NCI-H2107 treated with DMSO at 0.1 percent for 48 hours (cell line): Measurements from ENCODE around the gene MTMR3.

Experiments used
- DNase-seq: peaks from one replicate; lab custom pipeline; 2025; ENCODE audit not compliant: unreplicated experiment; lab: John Stamatoyannopoulos, UW

MTMR3 gene

DNA sequence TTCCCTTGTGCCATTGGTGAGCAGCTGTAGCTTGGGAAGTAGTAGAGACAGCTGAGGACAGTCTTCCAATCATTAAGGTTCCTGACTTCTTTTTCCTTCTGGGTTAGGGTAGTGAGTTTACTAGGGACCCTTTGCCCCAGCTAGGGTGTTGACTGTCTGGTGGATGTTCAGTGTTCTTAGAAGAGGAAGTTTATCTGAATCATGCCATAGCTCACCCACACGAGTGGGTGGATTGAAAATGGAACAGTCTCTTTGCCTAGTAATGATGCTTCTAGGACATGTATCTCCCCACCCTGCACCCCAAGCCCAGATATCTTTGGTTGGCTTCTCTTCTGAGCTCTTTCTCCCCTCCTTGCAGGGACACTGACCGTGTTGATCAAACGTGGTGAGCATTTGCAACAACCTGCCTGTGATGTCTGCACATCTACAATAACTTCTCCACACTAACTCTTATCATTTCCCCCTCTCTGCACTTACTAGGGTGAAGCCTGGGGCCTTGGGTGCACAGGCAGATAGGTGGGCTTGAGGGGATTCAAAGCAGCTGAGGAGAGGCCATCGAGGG is 140.2 kb downstream of the MTMR3 start:
- no peak for DNase-seq

GRCh38 chr22:30024231-30024630 is 141.3 kb downstream of the MTMR3 start:
- DNase-seq, result no peak

DNA sequence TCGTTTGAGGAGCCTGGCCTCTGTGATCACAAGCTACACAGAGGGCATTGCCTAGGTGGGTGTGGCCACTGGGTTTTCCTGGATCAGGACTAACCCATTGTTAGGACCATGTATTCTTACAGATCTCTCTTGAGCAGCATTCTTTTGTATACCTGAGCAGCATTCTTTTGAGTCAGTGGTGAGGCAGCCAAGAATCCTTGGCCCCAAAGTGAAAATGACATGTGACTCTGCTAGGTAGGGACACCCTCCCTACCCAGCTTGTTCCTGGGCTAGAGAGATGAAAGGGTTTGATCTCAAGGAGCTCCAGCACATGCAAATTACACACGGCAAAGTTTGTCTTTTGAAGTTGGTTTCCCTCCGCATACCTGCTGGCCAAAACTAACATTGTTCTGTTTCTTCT is 142.2 kb downstream of the MTMR3 start:
- no peak for DNase-seq

GRCh38 chr22:30026756-30027155 is 143.8 kb downstream of the MTMR3 start:
- no peak for DNase-seq

- no peak for DNase-seq
These were observed 144.2 kb downstream of the MTMR3 start for GRCh38 chr22:30027169-30027568.

GRCh38 chr22:30027791-30028190 is 144.8 kb downstream of the MTMR3 start:
- DNase-seq, result no peak

- no peak for DNase-seq
These were observed 145.8 kb downstream of the MTMR3 start for GRCh38 chr22:30028731-30029130.

GRCh38 chr22:30029512-30029911 is 146.5 kb downstream of the MTMR3 start:
- no peak for DNase-seq

- DNase-seq, result no peak
These were observed 147.4 kb downstream of the MTMR3 start for GRCh38 chr22:30030329-30030728.

- no peak for DNase-seq
These were observed 148.4 kb downstream of the MTMR3 start for GRCh38 chr22:30031328-30031727.

DNA sequence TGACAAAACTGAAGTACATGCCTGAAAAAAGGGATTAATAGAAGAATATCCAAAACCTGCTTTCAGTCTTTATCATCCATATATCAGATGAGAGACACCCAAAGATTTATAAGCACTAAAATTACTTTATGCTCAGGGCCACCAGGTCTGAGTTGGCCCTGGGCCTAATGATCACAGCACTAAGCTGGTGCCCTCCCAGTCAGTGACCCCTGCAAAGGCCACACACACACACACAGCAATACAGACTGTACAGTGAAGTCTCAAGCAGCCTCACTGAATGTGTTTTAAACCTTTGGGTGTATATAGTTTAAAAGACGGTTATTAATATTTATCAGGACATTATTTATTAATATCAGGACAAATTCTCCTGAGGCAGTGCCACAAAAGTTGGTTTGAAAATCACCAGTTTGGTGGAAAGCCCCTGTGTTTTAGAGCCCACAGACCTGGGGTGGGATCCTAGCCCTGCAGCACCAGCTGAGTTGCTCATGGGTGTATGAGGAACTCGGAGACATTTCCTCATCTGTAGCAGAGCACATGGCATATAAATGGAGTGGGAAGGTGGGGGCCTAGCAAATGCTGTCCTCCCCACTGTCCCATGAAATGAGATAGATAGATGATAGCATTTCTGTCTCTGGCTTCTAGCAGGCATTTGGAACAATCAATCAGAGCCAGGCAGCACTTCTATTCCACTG is 148.9 kb downstream of the MTMR3 start:
- DNase-seq, result no peak

GRCh38 chr22:30033137-30033536 is 150.2 kb downstream of the MTMR3 start:
- no peak for DNase-seq

DNA sequence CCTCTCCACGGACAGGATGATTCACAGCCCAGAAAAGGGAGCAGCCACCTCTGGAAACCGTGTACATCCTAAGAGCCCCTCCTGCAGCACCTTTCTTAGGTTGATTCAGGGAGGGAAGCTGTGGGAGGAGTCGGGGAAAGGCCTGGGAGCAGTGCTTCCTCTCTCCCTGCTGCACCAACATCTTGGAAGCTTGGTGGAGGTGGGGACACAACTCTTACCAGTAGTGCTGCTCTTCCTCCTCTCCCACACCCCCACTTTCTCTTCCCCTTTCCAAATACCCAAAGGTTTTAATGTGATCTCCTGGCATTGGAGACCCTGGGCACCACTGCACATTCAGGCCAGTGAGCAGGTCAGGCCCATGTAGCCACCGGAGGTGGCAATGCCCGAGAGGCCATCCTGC is 150.9 kb downstream of the MTMR3 start:
- no peak for DNase-seq

- DNase-seq, result no peak
These were observed 153.7 kb downstream of the MTMR3 start for GRCh38 chr22:30036656-30037055.

DNA sequence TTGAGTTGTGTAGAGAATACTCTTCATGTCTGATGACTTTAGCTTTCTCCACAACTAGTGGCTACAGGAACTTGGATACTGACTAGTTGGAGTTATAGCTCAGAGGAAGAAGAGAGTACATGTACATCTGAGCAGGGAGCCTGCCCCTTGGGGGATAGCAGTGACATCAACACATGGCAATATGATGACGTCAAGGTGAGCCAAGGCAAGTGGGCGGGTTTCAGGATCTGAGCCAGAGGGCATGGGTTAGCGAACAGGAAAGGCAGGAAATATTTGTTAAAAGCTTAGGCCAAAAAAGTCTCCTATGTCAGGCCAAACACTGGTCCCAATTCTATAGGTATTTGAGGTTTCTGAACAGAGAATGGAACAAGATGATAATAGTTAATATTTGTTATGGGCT is 155.2 kb downstream of the MTMR3 start:
- DNase-seq, result no peak

DNA sequence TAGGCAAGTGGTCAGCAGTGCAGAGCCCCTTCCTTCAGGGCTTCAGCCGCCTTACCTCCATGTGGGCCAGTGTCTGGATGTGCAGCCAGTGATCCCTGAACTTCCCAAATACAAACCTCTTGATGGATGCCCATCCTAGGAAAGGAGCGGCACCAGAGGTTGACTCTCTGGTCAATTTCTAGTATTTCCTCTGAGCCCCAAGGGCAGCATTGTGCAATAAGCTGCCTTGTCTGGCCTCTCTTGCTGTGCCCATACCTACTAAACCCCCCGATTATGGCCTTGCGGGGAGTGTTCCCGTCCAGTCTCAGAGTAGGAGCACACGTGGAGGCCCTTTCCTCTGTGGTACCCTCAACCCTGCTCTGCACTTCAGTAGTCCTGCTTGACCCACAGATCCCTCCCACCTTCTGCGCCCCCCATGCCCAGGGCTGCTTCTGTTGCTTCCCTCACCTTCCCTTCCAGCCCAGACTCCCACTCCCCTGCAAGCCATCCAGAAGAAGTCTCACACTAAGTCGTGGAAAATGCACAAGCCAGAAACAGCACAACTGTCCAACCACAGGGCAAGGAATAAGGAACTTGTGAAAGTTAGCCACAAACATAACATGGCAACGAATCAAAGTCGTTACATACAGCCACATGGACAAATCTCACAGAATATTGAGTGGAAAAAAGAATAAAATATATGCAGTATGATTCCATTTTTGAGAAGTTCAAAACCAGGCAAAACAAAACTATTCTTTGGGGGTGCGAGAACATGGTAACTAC is 157.7 kb downstream of the MTMR3 start:
- no peak for DNase-seq

DNA sequence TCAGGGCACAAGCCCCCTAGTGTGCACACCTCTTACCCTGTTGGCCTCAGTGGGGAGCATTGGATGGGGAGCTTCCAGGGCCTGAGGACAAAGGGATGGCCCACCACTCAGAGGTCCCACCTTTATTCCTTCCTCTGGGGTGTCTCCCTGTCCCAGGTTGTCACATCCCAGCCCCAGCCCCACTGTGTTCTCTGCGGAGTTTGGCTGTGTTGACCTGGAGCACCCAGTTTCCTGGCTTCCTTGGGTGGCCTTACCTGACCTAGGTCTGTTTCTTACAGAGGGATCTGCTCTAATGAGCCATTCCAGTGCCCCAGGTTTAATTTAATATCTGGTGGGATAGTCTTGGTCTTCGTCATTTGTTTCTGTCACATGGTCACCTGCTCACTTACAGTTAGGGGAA is 158.5 kb downstream of the MTMR3 start:
- no peak for DNase-seq

DNA sequence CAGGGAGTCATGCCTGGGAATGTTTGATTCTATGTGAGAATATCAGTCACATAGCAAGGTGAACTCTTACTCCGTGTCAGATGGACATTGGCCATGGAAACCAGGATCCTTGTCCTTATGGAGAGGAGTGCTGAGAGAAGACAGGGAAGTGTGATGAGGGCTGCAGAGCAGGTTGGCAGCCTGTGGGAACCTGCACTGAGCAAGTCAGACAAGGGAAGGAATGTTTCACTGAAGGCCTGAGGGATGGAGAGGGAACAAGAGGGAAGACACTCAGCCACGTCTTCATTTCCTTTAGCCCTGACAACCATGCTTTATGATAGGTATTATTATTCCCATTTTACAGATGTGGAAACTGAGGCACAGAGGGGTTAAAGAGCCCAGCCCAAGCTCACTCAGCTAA is 158.9 kb downstream of the MTMR3 start:
- DNase-seq, result no peak

DNA sequence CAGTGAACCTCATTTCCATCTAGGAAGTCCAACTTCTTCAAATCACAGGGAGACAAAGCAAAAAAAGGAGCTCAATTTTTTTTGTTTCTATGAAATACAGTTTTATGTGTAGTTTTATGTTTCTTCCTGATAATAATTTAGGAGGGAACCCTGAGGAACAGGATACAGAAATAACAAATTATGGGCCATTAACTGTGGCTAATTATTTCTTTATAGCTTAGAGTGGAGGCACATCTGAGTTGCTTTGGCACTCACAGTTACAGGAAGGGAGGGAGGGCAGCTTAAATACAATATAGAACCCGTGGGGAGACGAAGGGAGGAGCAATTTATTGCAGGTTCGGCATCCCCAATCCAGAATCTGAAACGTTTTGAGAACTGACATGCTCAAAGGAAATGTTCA is 160.2 kb downstream of the MTMR3 start:
- no peak for DNase-seq

DNA sequence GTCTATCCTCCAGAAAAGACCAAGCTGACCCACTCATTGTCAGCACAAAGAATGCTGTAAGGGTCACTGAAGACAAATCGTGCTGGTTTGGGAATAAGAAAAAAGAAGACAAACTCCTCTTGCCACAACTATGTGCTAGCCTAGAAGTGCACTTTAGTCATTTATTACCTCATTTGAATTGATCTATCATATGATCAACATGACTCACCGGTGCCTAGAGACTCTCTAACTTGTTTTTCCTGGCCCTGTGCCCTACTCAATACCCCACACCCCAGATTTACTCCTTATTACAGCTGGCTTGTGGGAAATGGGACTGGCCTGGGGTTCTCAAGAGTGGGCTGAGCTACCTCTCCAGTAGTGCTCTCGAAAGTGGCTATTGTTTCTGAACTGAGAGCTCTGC is 161.4 kb downstream of the MTMR3 start:
- DNase-seq, result peak; percentile 43

- DNase-seq, result no peak
These were observed 162.0 kb downstream of the MTMR3 start for GRCh38 chr22:30044881-30045493.

DNA sequence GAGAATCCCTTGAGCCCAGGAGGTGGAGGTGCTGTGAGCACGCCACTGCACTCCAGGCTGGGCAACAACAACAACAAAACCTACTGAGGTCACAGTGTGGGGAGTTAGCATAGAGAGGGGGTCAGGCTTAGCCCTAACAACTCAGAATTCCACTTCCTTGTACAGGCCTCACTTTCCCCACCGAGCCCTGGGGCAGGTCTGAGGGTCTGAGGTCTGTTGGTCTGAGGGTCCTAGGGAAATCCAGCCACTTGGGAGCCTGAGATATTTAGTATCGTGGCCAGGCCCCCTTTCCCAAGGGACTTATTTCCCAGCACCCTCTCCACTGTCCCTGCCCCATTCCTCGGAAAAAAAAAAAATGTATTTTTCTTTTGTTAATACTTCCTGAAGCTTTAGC is 162.5 kb downstream of the MTMR3 start:
- no peak for DNase-seq
